ENCODE measurements around the gene RHOH.

RHOH gene

DNA sequence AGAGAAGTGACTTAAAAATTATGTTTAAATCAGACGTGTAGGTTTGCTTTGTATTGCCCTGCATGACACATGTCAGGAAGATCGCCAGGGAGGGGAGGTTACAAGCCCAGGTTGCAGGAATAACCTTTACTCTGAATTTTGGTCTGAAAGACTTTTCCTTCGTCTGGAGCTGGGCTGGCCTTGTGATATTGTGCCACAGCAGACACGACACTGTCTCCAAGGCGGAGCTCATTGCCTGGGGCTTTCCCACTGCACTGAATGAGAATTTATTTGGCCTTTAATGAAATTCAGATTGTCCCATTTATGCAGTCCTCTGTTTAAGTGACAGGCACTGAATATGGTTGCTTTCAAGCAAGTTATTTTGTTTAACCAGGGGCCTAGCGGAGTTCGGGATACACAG, 45.1 kb downstream of the RHOH start:
- no peak overlapping the region for H2AFZ ChIP-seq (ENCODE audit: low read depth)

DNA sequence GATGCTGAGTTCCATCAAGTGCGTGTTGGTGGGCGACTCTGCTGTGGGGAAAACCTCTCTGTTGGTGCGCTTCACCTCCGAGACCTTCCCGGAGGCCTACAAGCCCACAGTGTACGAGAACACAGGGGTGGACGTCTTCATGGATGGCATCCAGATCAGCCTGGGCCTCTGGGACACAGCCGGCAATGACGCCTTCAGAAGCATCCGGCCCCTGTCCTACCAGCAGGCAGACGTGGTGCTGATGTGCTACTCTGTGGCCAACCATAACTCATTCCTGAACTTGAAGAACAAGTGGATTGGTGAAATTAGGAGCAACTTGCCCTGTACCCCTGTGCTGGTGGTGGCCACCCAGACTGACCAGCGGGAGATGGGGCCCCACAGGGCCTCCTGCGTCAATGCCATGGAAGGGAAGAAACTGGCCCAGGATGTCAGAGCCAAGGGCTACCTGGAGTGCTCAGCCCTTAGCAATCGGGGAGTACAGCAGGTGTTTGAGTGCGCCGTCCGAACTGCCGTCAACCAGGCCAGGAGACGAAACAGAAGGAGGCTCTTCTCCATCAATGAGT, 46.6 kb downstream of the RHOH start:
- H2AFZ ChIP-seq (ENCODE audit: low read depth) = no peak overlapping the region
- H3K27ac ChIP-seq = no peak overlapping the region
- no peaks in the 10 kb centered on the region for H3K27me3 ChIP-seq (ENCODE audit: insufficient read depth, low read depth)
- no peaks in the 10 kb centered on the region for H3K79me2 ChIP-seq (ENCODE audit: insufficient read depth, low read depth)
- H3K4me2 ChIP-seq = no peak overlapping the region
- H4K20me1 ChIP-seq (ENCODE audit: insufficient read depth) = no peaks in the 10 kb centered on the region
- no peaks in the 10 kb centered on the region for H3K36me3 ChIP-seq (ENCODE audit: insufficient read depth)
- no peak overlapping the region for H3K4me3 ChIP-seq (IDR thresholded peaks at IDR 0.05; ENCODE audit: insufficient read depth, low read depth, low read length)
- H3K9ac ChIP-seq = no peak overlapping the region
- no peaks in the 10 kb centered on the region for H3K4me1 ChIP-seq (ENCODE audit: low read depth, poor library complexity, severe bottlenecking)
- TF ChIP-seq, protein P1, sequence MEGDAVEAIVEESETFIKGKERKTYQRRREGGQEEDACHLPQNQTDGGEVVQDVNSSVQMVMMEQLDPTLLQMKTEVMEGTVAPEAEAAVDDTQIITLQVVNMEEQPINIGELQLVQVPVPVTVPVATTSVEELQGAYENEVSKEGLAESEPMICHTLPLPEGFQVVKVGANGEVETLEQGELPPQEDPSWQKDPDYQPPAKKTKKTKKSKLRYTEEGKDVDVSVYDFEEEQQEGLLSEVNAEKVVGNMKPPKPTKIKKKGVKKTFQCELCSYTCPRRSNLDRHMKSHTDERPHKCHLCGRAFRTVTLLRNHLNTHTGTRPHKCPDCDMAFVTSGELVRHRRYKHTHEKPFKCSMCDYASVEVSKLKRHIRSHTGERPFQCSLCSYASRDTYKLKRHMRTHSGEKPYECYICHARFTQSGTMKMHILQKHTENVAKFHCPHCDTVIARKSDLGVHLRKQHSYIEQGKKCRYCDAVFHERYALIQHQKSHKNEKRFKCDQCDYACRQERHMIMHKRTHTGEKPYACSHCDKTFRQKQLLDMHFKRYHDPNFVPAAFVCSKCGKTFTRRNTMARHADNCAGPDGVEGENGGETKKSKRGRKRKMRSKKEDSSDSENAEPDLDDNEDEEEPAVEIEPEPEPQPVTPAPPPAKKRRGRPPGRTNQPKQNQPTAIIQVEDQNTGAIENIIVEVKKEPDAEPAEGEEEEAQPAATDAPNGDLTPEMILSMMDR (conservative IDR thresholded peaks at IDR 0.05; ENCODE audit: low read depth, low read length) = no peak

More for the DNA sequence above, 45.1 kb downstream of the RHOH start:
- H3K9ac ChIP-seq = no peak overlapping the region
- H3K27me3 ChIP-seq (ENCODE audit: insufficient read depth, low read depth) = no peaks in the 10 kb centered on the region
- H3K4me1 ChIP-seq (ENCODE audit: low read depth, poor library complexity, severe bottlenecking) = no peaks in the 10 kb centered on the region
- no peaks in the 10 kb centered on the region for H3K79me2 ChIP-seq (ENCODE audit: insufficient read depth, low read depth)
- no peak overlapping the region for H3K27ac ChIP-seq
- TF ChIP-seq, protein P1 (conservative IDR thresholded peaks at IDR 0.05; ENCODE audit: low read depth, low read length) = no peak
- no peak overlapping the region for H3K4me3 ChIP-seq (IDR thresholded peaks at IDR 0.05; ENCODE audit: insufficient read depth, low read depth, low read length)
- no peak overlapping the region for H3K4me2 ChIP-seq
- H4K20me1 ChIP-seq (ENCODE audit: insufficient read depth) = no peaks in the 10 kb centered on the region
- H3K36me3 ChIP-seq (ENCODE audit: insufficient read depth) = no peaks in the 10 kb centered on the region

DNA sequence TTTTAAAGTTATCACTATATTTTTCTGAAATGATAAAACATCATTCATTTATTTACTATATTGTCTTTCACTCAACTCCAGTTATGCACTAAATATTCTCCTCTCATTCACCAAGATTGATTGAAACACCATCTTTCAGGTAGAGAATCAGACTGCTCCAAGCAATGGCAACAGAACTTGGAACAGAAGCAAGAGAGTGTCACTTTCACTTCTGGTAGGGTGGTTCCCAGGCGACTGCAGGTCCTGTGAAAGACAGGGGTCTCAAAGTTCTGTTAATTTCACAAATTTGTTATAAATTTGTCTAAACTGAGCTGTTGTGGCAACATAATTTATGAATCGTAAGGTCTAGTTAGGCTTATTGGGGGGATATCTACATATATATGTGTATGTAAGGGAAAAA, 47.8 kb downstream of the RHOH start:
- TF ChIP-seq, protein P1 (conservative IDR thresholded peaks at IDR 0.05; ENCODE audit: low read depth, low read length) = no peak
- H3K27ac ChIP-seq = no peak overlapping the region
- no peaks in the 10 kb centered on the region for H4K20me1 ChIP-seq (ENCODE audit: insufficient read depth)
- H3K36me3 ChIP-seq (ENCODE audit: insufficient read depth) = no peaks in the 10 kb centered on the region
- H3K27me3 ChIP-seq (ENCODE audit: insufficient read depth, low read depth) = no peaks in the 10 kb centered on the region
- no peak overlapping the region for H3K9ac ChIP-seq
- no peaks in the 10 kb centered on the region for H3K79me2 ChIP-seq (ENCODE audit: insufficient read depth, low read depth)
- no peak overlapping the region for H3K4me3 ChIP-seq (IDR thresholded peaks at IDR 0.05; ENCODE audit: insufficient read depth, low read depth, low read length)
- H2AFZ ChIP-seq (ENCODE audit: low read depth) = no peak overlapping the region
- no peaks in the 10 kb centered on the region for H3K4me1 ChIP-seq (ENCODE audit: low read depth, poor library complexity, severe bottlenecking)
- H3K4me2 ChIP-seq = no peak overlapping the region

DNA sequence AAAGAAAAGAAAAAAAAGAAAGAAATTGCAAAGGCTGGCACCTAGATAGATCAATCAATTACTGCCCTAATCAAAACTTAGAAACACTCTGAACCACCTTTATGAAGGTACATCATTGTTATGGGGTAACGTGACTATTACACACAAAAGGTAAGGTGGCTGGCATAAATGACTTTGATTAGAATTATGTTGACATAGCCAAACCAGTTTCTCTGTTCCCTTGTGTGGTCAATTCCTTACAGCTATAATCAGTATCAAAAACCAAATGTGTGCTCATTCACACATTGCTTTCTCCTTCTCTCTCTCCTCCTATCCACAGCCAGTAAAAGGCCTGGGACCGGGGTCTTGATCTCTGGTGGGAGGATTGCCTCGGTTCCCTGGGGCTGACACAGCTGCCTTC, 48.7 kb downstream of the RHOH start:
- Histone ChIP-seq H3K36me3 (ENCODE audit: insufficient read depth) (no peaks in the 10 kb centered on the region), H3K79me2 (ENCODE audit: insufficient read depth, low read depth) (no peaks in the 10 kb centered on the region)

More for the DNA sequence above, 48.7 kb downstream of the RHOH start:
- H3K4me1 ChIP-seq (ENCODE audit: low read depth, poor library complexity, severe bottlenecking) = no peaks in the 10 kb centered on the region
- H3K4me2 ChIP-seq = no peak overlapping the region
- no peak overlapping the region for H3K27ac ChIP-seq
- TF ChIP-seq, protein P1 (conservative IDR thresholded peaks at IDR 0.05; ENCODE audit: low read depth, low read length) = no peak
- no peak overlapping the region for H3K9ac ChIP-seq
- H4K20me1 ChIP-seq (ENCODE audit: insufficient read depth) = no peaks in the 10 kb centered on the region
- H2AFZ ChIP-seq (ENCODE audit: low read depth) = no peak overlapping the region
- H3K27me3 ChIP-seq (ENCODE audit: insufficient read depth, low read depth) = no peaks in the 10 kb centered on the region
- H3K4me3 ChIP-seq (IDR thresholded peaks at IDR 0.05; ENCODE audit: insufficient read depth, low read depth, low read length) = no peak overlapping the region

Measured in KMS-11 (cell line).